WTC11 (cell line): Measurements from ENCODE around the gene PFKFB4. TPM values are rescaled to one million over a fixed set of nuclear protein-coding genes. Genes with fewer than 3 reads are reported as not detected.

Source experiments
- ATAC-seq: fragments of 200-7000 bp; cut with Tn5 transposase; 2 replicates; pipeline ENCODE4 v1.10.0; 2021; ENCODE audit warnings: mild to moderate bottlenecking, moderate library complexity
- CTCF ChIA-PET: fragments of 300-600 bp; sonication (Branson Sonifier 250); formaldehyde crosslinking; loops from one replicate; lab custom pipeline; 2021; ENCODE audit warnings: antibody characterized with exemption; lab: Charles Lee
- POLR2A ChIA-PET: fragments of 350-600 bp; sonication (Branson Sonifier 250); formaldehyde crosslinking; loops from one replicate; lab custom pipeline; 2021; ENCODE audit warnings: antibody characterized with exemption; lab: Charles Lee
- DNase-seq: peaks from one replicate; pipeline ENCODE4 v3.0.0; 2021; ENCODE audit warnings: low spot score
- H3K27ac Mint-ChIP-seq: 2 replicates; pipeline ENCODE4 v1.8.0; 2021; ENCODE audit warnings: mixed read lengths
- H3K27me3 Mint-ChIP-seq: 2 replicates; pipeline ENCODE4 v1.8.0; 2021; ENCODE audit warnings: low read depth, mild to moderate bottlenecking, moderate library complexity, mixed read lengths
- H3K36me3 Mint-ChIP-seq: 2 replicates; pipeline ENCODE4 v1.8.0; 2021; ENCODE audit warnings: mixed read lengths
- H3K4me1 Mint-ChIP-seq: 2 replicates; pipeline ENCODE4 v1.8.0; 2022; ENCODE audit warnings: mixed read lengths
- H3K4me3 Mint-ChIP-seq: 2 replicates; pipeline ENCODE4 v1.8.0; 2021; ENCODE audit warnings: mild to moderate bottlenecking, moderate library complexity, mixed read lengths
- H3K9me3 Mint-ChIP-seq: 2 replicates; pipeline ENCODE4 v1.8.0; 2021; ENCODE audit warnings: mixed read lengths
- ATF6 ChIP-seq: sonication (generic); formaldehyde crosslinking; IDR thresholded peaks from 2 replicates; pipeline ENCODE4 v1.8.1; 2023; ENCODE audit warnings: mild to moderate bottlenecking, missing genetic modification reagents
- FOXP1 ChIP-seq: sonication (generic); formaldehyde crosslinking; IDR thresholded peaks from 2 replicates; pipeline ENCODE4 v1.8.0; 2022; ENCODE audit warnings: missing genetic modification reagents, mild to moderate bottlenecking, moderate library complexity, borderline replicate concordance
- MAX ChIP-seq: sonication (generic); formaldehyde crosslinking; IDR thresholded peaks from 2 replicates; pipeline ENCODE4 v1.8.0; 2022; ENCODE audit warnings: mild to moderate bottlenecking, missing genetic modification reagents
- OVOL2 ChIP-seq: fragments of 250-450 bp; sonication (Bioruptor Pico); IDR thresholded peaks from 2 replicates; pipeline ENCODE4 v1.9.0; 2021; ENCODE audit warnings: mild to moderate bottlenecking, borderline replicate concordance
- RELA ChIP-seq: sonication (generic); formaldehyde crosslinking; IDR thresholded peaks from 2 replicates; pipeline ENCODE4 v1.8.1; 2022; ENCODE audit warnings: missing genetic modification reagents, mild to moderate bottlenecking, borderline replicate concordance
- ZNF138 ChIP-seq: sonication (generic); formaldehyde crosslinking; conservative IDR thresholded peaks from 2 replicates; pipeline ENCODE4 v1.8.1; 2022; ENCODE audit warnings: mild to moderate bottlenecking, moderate library complexity, missing genetic modification reagents
- ZNF532 ChIP-seq: fragments of 250-450 bp; sonication (Bioruptor Pico); IDR thresholded peaks from 2 replicates; pipeline ENCODE4 v1.9.0; 2021; ENCODE audit warnings: mild to moderate bottlenecking, borderline replicate concordance
- total RNA-seq: library from RNA; stranded (reverse); gene quantifications from 3 replicates; pipeline ENCODE4 v1.2.3, GENCODE V29; 2021
- TF ChIP-seq, protein P1 (sequence below): sonication (generic); formaldehyde crosslinking; IDR thresholded peaks from 2 replicates; pipeline ENCODE4 v1.8.1; 2023; ENCODE audit warnings: mild to moderate bottlenecking, missing genetic modification reagents, moderate library complexity
- TF ChIP-seq, protein P2 (sequence below): sonication (generic); formaldehyde crosslinking; IDR thresholded peaks from 2 replicates; pipeline ENCODE4 v1.8.0; 2023; ENCODE audit warnings: missing genetic modification reagents, mild to moderate bottlenecking, borderline replicate concordance
- TF ChIP-seq, protein P3 (sequence below): sonication (generic); formaldehyde crosslinking; IDR thresholded peaks from 2 replicates; pipeline ENCODE4 v1.8.1; 2023; ENCODE audit warnings: mild to moderate bottlenecking, moderate library complexity, missing genetic modification reagents

Gene PFKFB4
- total RNA-seq, 1 experiment from 2014 or later, result 18.0 TPM

DNA sequence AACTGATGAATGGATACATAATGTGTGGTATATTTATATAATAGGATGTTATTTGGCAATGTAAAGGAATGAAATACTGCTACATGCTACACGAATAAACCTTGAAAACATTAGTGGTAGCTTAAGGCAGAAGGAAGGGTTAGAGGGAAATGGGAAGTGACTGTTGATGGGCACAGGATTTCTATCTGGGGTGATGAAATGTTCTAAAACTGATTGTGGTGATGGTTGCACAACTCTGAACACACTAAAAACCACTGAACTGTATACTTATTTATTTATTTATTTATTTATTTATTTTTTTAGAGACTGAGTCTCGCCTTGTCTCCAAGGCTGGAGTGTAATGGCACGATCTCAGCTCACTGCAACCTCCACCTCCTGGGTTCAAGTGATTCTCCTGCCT is 27.8 kb downstream of the PFKFB4 start (continued):
- TF ChIP-seq ZNF532 (no peak), RELA (no peak)
- TF ChIP-seq, protein P1, sequence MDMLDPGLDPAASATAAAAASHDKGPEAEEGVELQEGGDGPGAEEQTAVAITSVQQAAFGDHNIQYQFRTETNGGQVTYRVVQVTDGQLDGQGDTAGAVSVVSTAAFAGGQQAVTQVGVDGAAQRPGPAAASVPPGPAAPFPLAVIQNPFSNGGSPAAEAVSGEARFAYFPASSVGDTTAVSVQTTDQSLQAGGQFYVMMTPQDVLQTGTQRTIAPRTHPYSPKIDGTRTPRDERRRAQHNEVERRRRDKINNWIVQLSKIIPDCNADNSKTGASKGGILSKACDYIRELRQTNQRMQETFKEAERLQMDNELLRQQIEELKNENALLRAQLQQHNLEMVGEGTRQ (CRISPR knock-in tag), result no peak

DNA sequence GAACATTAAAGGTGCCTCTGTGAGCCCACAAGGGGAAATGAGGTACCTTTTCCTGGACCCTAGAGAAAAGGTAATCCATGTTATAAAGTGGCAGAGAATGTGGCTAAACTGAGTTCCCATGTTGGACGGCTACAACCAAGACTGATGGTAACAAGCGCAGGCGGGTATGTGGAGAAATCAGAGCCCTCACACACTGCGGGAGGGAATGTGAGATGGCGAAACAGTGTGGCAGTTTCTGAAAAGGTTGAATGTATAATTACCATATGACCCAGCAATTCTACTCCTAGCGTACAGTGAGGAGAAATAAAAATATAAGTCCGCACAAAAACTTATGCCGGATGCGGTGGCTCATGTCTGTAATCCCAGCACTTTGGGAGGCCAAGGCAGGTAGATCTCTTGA is 28.6 kb downstream of the PFKFB4 start:
- Mint-ChIP-seq H3K27me3 (no peaks in the 10 kb centered on the region), H3K27ac (no peak overlapping the region), H3K36me3 (peaks cover 61% of the 10 kb centered on the region), H3K4me1 (no peaks in the 10 kb centered on the region), H3K4me3 (no peak overlapping the region), H3K9me3 (peaks cover 4% of the 10 kb centered on the region; the same call in 1 of the 2 replicates)
- ChIA-PET POLR2A (no interaction called here), CTCF (interaction anchor here (1.0 kb wide), 1 partner anchor 92 kb away, joined by 4 read pairs; no protein-coding TSS in a partner anchor)
- ATAC-seq (no peak), DNase-seq (no peak)
- TF ChIP-seq, protein P2, sequence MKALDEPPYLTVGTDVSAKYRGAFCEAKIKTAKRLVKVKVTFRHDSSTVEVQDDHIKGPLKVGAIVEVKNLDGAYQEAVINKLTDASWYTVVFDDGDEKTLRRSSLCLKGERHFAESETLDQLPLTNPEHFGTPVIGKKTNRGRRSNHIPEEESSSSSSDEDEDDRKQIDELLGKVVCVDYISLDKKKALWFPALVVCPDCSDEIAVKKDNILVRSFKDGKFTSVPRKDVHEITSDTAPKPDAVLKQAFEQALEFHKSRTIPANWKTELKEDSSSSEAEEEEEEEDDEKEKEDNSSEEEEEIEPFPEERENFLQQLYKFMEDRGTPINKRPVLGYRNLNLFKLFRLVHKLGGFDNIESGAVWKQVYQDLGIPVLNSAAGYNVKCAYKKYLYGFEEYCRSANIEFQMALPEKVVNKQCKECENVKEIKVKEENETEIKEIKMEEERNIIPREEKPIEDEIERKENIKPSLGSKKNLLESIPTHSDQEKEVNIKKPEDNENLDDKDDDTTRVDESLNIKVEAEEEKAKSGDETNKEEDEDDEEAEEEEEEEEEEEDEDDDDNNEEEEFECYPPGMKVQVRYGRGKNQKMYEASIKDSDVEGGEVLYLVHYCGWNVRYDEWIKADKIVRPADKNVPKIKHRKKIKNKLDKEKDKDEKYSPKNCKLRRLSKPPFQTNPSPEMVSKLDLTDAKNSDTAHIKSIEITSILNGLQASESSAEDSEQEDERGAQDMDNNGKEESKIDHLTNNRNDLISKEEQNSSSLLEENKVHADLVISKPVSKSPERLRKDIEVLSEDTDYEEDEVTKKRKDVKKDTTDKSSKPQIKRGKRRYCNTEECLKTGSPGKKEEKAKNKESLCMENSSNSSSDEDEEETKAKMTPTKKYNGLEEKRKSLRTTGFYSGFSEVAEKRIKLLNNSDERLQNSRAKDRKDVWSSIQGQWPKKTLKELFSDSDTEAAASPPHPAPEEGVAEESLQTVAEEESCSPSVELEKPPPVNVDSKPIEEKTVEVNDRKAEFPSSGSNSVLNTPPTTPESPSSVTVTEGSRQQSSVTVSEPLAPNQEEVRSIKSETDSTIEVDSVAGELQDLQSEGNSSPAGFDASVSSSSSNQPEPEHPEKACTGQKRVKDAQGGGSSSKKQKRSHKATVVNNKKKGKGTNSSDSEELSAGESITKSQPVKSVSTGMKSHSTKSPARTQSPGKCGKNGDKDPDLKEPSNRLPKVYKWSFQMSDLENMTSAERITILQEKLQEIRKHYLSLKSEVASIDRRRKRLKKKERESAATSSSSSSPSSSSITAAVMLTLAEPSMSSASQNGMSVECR (CRISPR knock-in tag), result no peak
- no peak for TF ChIP-seq FOXP1 (CRISPR knock-in tag)
- TF ChIP-seq OVOL2 (CRISPR knock-in tag), result no peak
- no peak for TF ChIP-seq ZNF138 (CRISPR knock-in tag)
- no peak for TF ChIP-seq ATF6 (CRISPR knock-in tag)
- no peak for TF ChIP-seq MAX
- TF ChIP-seq, protein P3, sequence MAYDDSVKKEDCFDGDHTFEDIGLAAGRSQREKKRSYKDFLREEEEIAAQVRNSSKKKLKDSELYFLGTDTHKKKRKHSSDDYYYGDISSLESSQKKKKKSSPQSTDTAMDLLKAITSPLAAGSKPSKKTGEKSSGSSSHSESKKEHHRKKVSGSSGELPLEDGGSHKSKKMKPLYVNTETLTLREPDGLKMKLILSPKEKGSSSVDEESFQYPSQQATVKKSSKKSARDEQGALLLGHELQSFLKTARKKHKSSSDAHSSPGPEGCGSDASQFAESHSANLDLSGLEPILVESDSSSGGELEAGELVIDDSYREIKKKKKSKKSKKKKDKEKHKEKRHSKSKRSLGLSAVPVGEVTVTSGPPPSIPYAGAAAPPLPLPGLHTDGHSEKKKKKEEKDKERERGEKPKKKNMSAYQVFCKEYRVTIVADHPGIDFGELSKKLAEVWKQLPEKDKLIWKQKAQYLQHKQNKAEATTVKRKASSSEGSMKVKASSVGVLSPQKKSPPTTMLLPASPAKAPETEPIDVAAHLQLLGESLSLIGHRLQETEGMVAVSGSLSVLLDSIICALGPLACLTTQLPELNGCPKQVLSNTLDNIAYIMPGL (CRISPR knock-in tag), result no peak
